ENCODE results near the gene PTGR2. TPM values are rescaled to one million over a fixed set of nuclear protein-coding genes. Genes with fewer than 3 reads are reported as not detected.

Gene PTGR2
- total RNA-seq, 4 donors from 2014 or later: 16.3 to 43.3 (median 27.3) TPM

DNA sequence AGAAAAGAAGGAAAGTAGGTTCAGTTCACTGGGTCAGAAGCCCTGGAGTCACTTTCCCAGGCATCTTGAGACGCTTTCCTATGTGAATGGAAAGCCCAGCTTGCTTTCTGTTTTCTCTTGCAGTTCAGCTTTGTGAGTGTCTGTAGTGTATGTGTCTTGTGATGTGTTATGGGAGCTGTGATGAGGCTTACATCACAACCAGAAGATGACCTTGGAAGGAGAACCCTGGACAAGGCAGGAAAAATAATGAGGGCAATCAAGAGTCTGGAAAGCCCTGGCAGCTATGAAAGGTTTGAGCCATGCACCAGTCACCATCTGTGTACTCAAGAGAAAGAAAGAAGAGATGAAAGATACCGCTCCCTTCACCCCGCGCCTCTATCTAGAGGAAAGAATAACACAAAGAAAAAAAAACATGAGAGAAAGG, 35.2 kb upstream of the PTGR2 start:
- TF ChIP-seq, protein P1, sequence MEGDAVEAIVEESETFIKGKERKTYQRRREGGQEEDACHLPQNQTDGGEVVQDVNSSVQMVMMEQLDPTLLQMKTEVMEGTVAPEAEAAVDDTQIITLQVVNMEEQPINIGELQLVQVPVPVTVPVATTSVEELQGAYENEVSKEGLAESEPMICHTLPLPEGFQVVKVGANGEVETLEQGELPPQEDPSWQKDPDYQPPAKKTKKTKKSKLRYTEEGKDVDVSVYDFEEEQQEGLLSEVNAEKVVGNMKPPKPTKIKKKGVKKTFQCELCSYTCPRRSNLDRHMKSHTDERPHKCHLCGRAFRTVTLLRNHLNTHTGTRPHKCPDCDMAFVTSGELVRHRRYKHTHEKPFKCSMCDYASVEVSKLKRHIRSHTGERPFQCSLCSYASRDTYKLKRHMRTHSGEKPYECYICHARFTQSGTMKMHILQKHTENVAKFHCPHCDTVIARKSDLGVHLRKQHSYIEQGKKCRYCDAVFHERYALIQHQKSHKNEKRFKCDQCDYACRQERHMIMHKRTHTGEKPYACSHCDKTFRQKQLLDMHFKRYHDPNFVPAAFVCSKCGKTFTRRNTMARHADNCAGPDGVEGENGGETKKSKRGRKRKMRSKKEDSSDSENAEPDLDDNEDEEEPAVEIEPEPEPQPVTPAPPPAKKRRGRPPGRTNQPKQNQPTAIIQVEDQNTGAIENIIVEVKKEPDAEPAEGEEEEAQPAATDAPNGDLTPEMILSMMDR (IDR thresholded peaks at IDR 0.05): no peak
- TF ChIP-seq POLR2A (IDR thresholded peaks at IDR 0.05): no peak
- Histone ChIP-seq H3K27me3 (no peaks in the 10 kb centered on the region), H3K36me3 (no peaks in the 10 kb centered on the region), H3K4me3 (replicated peaks in 1 of 3) (no peak overlapping the region), H3K4me1 (peaks cover 0 to 9% of the 10 kb centered on the region in 2 donors), H3K27ac (no peak overlapping the region), H3K9me3 (no peaks in the 10 kb centered on the region)
- peak; percentile 25 to 27 for DNase-seq
- 29 to 33% methylated on average over 4 of the region's 4 CpGs for WGBS, 2 donors
- intact Hi-C loops (cut with DNase I): no loop called here

DNA sequence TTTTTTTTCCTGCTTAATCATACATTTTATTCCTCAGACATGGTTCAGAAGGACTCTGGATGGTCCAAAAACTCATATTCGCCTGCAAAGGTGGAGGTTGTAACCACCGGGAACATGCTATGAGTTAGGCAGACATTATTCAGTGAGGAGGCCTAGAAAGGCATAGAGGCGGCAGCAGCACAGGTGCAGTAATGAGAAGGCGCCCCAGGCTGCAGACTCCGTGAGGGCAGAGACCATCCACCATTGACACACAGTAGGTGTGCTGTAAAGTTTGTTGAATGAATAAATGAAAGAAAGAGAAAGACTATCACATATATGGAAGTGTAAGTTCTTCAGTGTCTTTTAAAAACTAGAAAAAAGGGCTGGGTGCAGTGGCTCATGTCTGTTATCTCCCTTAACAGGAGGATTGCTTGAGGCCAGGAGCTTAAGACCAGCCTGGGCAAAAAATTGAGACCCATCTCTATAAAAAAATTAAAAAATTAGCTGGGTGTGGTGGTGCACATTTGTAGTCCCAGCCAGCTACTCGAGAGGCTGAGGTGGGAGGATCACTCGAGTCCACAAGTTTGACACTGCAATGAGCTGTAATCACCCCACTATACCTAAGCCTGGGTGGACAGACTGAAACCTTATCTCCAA, 34.5 kb upstream of the PTGR2 start:
- no peak for TF ChIP-seq POLR2A (IDR thresholded peaks at IDR 0.05)
- TF ChIP-seq, protein P1 (IDR thresholded peaks at IDR 0.05): no peak
- intact Hi-C loops (cut with DNase I): no loop called here
- H3K36me3 ChIP-seq: no peaks in the 10 kb centered on the region
- no peak overlapping the region for H3K4me3 ChIP-seq (replicated peaks in 1 of 3)
- WGBS, 2 donors: 89 to 90% methylated on average over 7 of the region's 7 CpGs
- peaks cover 0 to 9% of the 10 kb centered on the region in 2 donors for H3K4me1 ChIP-seq
- DNase-seq: no peak
- no peak overlapping the region for H3K27ac ChIP-seq
- no peaks in the 10 kb centered on the region for H3K27me3 ChIP-seq
- H3K9me3 ChIP-seq: no peaks in the 10 kb centered on the region

DNA sequence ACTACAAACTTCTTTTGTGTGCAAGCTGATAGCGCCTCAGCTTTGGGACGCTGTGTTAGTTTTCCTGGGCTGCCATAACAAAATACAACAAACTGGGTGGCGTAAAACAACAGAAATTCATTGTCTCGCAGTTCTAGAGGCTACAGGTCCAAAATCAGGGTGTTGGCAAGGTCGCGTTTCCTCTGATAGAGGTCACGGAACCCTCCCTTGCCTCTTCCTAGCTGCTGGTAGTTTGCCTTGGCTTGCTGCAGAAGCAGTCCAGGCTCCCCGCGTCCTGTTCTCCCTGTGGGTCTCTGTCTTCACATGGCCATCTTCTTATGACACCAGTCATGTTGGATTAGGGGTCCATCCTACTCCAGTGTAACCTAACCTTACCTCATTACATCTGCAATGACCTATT, 32.8 kb upstream of the PTGR2 start:
- Histone ChIP-seq H3K9me3 (no peaks in the 10 kb centered on the region), H3K4me1 (peaks cover 0 to 9% of the 10 kb centered on the region in 2 donors), H3K36me3 (no peaks in the 10 kb centered on the region), H3K4me3 (replicated peaks in 1 of 3) (no peak overlapping the region), H3K27ac (no peak overlapping the region), H3K27me3 (no peaks in the 10 kb centered on the region)
- DNase-seq: no peak
- 91 to 92% methylated on average over 9 of the region's 9 CpGs for WGBS, 2 donors
- TF ChIP-seq POLR2A (IDR thresholded peaks at IDR 0.05): no peak
- TF ChIP-seq, protein P1 (IDR thresholded peaks at IDR 0.05): no peak
- intact Hi-C loops (cut with DNase I): no loop called here

DNA sequence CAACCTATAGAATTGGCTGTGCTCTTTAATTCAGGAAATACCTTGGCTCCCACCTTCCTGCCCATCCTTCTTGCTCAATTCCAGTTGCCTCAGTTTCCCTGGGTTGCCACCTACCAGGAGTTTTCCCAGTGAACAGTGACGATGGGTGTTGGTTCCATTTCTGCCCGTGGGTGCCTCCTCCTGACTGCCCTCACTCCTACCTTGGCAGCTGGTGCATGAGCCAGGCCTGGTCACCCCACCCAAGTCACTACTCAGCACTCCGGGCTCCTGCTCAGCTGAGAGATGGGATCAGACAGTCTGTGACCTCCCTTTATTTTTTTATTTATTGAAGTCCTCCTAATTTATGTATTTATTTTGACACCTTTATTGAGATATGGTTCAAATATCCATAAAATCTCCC, 31.0 kb upstream of the PTGR2 start:
- TF ChIP-seq, protein P1 (IDR thresholded peaks at IDR 0.05): no peak
- TF ChIP-seq POLR2A (IDR thresholded peaks at IDR 0.05): no peak
- WGBS, 2 donors: 89 to 96% methylated on average over 3 of the region's 3 CpGs
- Histone ChIP-seq H3K4me3 (replicated peaks in 1 of 3) (no peak overlapping the region), H3K27ac (no peak overlapping the region), H3K27me3 (no peaks in the 10 kb centered on the region), H3K36me3 (no peaks in the 10 kb centered on the region), H3K9me3 (no peaks in the 10 kb centered on the region), H3K4me1 (peaks cover 6 to 12% of the 10 kb centered on the region in 2 donors)
- DNase-seq: no peak
- intact Hi-C loops (cut with DNase I): no loop called here

DNA sequence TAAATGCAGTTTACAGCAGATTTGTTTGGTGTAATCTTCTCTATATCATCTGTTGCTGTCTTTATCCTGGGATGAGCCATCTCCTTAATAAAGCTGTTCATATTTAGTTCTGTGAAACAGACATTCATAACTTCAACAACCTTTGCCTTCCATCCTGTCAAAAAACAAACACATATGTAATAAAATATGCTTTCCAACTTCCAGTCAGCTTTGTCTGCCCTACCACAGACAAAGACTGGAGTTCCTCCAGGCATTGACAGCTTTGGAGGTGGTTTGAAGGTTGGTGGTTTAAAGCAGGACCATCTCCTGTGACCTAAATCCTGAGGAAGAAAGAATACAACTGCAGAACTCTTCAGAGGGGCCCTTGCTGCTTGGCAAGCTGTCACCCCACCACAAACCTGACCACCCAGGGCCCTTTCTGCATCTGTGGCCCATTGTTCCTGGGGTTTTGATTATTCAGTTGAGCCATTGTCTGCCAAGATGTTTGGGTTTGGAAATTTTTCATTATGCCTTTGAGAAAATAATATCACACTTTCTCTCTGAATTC, 28.2 kb upstream of the PTGR2 start:
- no peak for DNase-seq
- Histone ChIP-seq H3K36me3 (no peaks in the 10 kb centered on the region), H3K9me3 (no peaks in the 10 kb centered on the region), H3K4me3 (replicated peaks in 1 of 3) (no peak overlapping the region), H3K27me3 (no peaks in the 10 kb centered on the region), H3K27ac (no peak overlapping the region), H3K4me1 (peaks cover 4 to 6% of the 10 kb centered on the region in 2 donors)
- TF ChIP-seq, protein P1 (IDR thresholded peaks at IDR 0.05): no peak
- TF ChIP-seq POLR2A (IDR thresholded peaks at IDR 0.05): no peak
- intact Hi-C loops (cut with DNase I): no loop called here

All from thyroid gland (tissue), 4 donors.